ENCODE data around the gene TRMT112. TPM values are rescaled to one million over a fixed set of nuclear protein-coding genes. Genes with fewer than 3 reads are reported as not detected.

TRMT112 gene
- total and polyA plus RNA-seq, 2 of the 8 experiments (the other 6 are each of a cell fraction or from before 2014, with no cell fraction given) = 300 to 650 TPM

DNA sequence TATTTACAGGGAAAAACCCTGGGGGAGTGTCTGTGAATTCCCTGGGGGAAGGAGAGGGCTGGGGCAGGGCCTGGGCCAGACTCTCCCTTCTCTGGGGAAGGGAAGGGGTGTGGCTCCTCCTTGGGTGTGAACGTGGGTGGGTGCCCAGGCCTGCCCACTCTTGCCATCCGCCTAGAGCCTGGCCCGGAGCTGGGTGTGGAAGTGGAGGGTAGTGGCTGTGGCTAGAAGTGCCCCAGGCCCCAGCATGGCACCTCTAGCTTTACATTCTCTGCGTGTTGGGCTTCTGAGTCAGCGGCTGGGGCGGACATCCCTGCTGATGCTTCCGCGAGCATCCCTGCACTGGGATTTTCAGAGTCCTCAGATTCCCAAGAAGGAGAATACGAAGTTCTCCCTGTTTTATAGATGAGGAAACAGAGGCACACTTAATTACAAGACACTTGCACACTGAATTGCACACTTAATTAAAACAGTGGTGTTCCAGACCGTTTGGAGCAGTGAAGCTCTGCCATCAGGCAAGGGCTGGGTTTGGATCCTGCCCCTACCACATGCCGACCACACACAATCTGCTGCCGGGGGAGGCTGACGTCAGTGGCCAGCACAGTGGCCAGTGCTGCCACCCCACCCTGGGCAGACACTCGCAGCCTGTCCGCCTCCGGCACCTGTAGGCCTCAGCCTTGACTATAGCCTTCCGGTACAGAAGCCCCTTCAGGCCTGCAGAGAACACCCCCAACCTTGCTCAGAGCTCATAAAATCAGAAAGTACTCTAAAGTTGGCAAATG lies 40.5 kb downstream of the TRMT112 start:
- H3K4me1 ChIP-seq (replicated peaks in 1 of 4; ENCODE audit: control insufficient read depth in 3 of 4, insufficient read depth in 4 of 4, low read length in 3 of 4) = peaks cover 0 to 5% (median under 1%) of the 10 kb centered on the region in 4 experiments; a peak in 1 of 7 replicates
- no peak overlapping the region for H3K4ac ChIP-seq (replicated peaks; ENCODE audit: insufficient read length, low read depth, low read length)
- H3K18ac ChIP-seq (ENCODE audit: extremely low read depth, low read length) = no peak overlapping the region
- H3K23me2 ChIP-seq (ENCODE audit: low read depth, low read length) = no peaks in the 10 kb centered on the region
- no peak overlapping the region for H4K91ac ChIP-seq (replicated peaks; ENCODE audit: insufficient read length, low read length)
- 94% methylated on average over 17 of the region's 17 CpGs; no CpG with 5 or more reads in 1 of the 2 experiments for WGBS, 2 experiments (ENCODE audit: extremely low coverage in 1 of 2, insufficient coverage in 1 of 2, insufficient read length in 1 of 2, insufficient replicate concordance in 2 of 2, low coverage in 1 of 2, low lambda C conversion rate in 2 of 2, missing lambda C conversion rate in 1 of 2)
- no peak for DNase-seq (ENCODE audit: low read depth in 1 of 2, low spot score in 2 of 2)
- H2AK5ac ChIP-seq (ENCODE audit: low read depth, low read length) = no peak overlapping the region
- H2AFZ ChIP-seq (ENCODE audit: low read length) = no peak overlapping the region
- no peak overlapping the region for H2BK5ac ChIP-seq (ENCODE audit: low read depth, low read length)
- no peaks in the 10 kb centered on the region for H3K27me3 ChIP-seq (replicated peaks in 1 of 4; ENCODE audit: control insufficient read depth in 3 of 4, extremely low read depth in 1 of 4, insufficient read depth in 3 of 4, low read length in 3 of 4)
- H4K5ac ChIP-seq (ENCODE audit: insufficient read length, low read depth, low read length) = no peak overlapping the region
- H3K14ac ChIP-seq (ENCODE audit: insufficient read length) = no peak overlapping the region
- H3K9ac ChIP-seq (replicated peaks in 1 of 4; ENCODE audit: extremely low read depth in 1 of 4, low read depth in 3 of 4, low read length in 3 of 4) = no peak overlapping the region
- 0 out of 4 replicates have a peak, but pooled peaks cover 0 to 4% of the 10 kb centered on the region in 2 experiments for H3K79me2 ChIP-seq (ENCODE audit: control insufficient read depth in 1 of 2, insufficient read depth in 2 of 2, low read length in 2 of 2)
- TF ChIP-seq SIRT6 (IDR thresholded peaks at IDR 0.05; ENCODE audit: low read length) (no peak), ATF2 (IDR thresholded peaks at IDR 0.05; ENCODE audit: low read length) (no peak), CHD2 (IDR thresholded peaks at IDR 0.05; ENCODE audit: low read length) (no peak), POLR2AphosphoS5 (IDR thresholded peaks at IDR 0.05; ENCODE audit: low read depth, low read length) (no peak), BRCA1 (IDR thresholded peaks at IDR 0.05; ENCODE audit: low read depth, low read length) (no peak), ZNF274 (IDR thresholded peaks at IDR 0.05; ENCODE audit: borderline replicate concordance, extremely low read depth, low read length) (no peak), CEBPB (IDR thresholded peaks at IDR 0.05; ENCODE audit: low read depth, low read length) (no peak)
- TF ChIP-seq, protein P1, sequence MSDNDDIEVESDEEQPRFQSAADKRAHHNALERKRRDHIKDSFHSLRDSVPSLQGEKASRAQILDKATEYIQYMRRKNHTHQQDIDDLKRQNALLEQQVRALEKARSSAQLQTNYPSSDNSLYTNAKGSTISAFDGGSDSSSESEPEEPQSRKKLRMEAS (IDR thresholded peaks at IDR 0.05) = no peak
- H2BK120ac ChIP-seq (replicated peaks; ENCODE audit: low read depth, low read length) = no peak overlapping the region
- FAIRE-seq = no peak
- no peaks in the 10 kb centered on the region for H3K9me3 ChIP-seq (ENCODE audit: insufficient read depth in 2 of 2, low read depth in 1 of 2, low read length in 1 of 2)
- H2BK15ac ChIP-seq (ENCODE audit: low read length) = no peak overlapping the region
- H3K4me2 ChIP-seq (ENCODE audit: insufficient read depth in 1 of 2, low read depth in 2 of 2, low read length in 2 of 2) = no peak overlapping the region
- H3K36me3 ChIP-seq (ENCODE audit: control insufficient read depth in 2 of 4, insufficient read depth in 4 of 4, low read length in 3 of 4) = no peaks in the 10 kb centered on the region; a peak in 1 of 8 replicates
- no peak overlapping the region for H3K56ac ChIP-seq (replicated peaks; ENCODE audit: insufficient read length, low read depth, low read length)
- no peaks in the 10 kb centered on the region for H4K20me1 ChIP-seq (replicated peaks in 1 of 2; ENCODE audit: control insufficient read depth in 1 of 2, insufficient read depth in 2 of 2, low read length in 2 of 2)
- H2BK12ac ChIP-seq (ENCODE audit: low read depth, low read length) = no peak overlapping the region
- no peak overlapping the region for H4K8ac ChIP-seq (ENCODE audit: extremely low read depth, insufficient read depth, low read length)
- CTCF ChIA-PET (ENCODE audit: partially characterized antibody) = interaction anchor here (0.6 to 13.7 kb wide), 7 partner anchors 26 to 1891 kb away, joined by 3 to 168 read pairs (median 3); partner anchors contain the start of genes CATSPERZ, ESRRA, PRDX5 and STIP1
- H3K79me1 ChIP-seq (ENCODE audit: low read depth, low read length) = no peaks in the 10 kb centered on the region; the same call in 1 of the 2 replicates
- POLR2A ChIA-PET (ENCODE audit: partially characterized antibody) = interaction anchor here (0.6 to 1.7 kb wide), 6 partner anchors 9 to 27 kb away, joined by 3 to 6 read pairs (median 3); partner anchors contain the start of gene KCNK4
- H2BK20ac ChIP-seq (ENCODE audit: low read length) = no peak overlapping the region
- H3K4me3 ChIP-seq (ENCODE audit: extremely low read depth in 1 of 4, insufficient read depth in 2 of 4, low read depth in 3 of 4, low read length in 4 of 4) = no peak overlapping the region
- no peak overlapping the region for H3K23ac ChIP-seq (ENCODE audit: insufficient read length)
- H3K27ac ChIP-seq (ENCODE audit: low read depth, low read length) = no peak overlapping the region
